HepG2 (cell line): Measurements from ENCODE around the gene SLC43A3. TPM values are rescaled to one million over a fixed set of nuclear protein-coding genes. Genes with fewer than 3 reads are reported as not detected.
A peak's percentile ranks its signal among the peaks of the same experiment; 100 is the strongest.

ENCODE experiments used
- FOXK2 ChIP-seq: fragments of 450-650 bp; IDR thresholded peaks from 2 replicates; pipeline ENCODE4 v1.6.1; 2016
- GATAD2A ChIP-seq: IDR thresholded peaks from 2 replicates; pipeline ENCODE4 v1.6.1; 2016
- HMG20B ChIP-seq: conservative IDR thresholded peaks from 2 replicates; pipeline ENCODE4 v1.6.1; 2016; ENCODE audit warnings: missing genetic modification reagents, missing compliant biosample characterization
- HNF4G ChIP-seq, 2 experiments: sonication (generic) in 1 of 2; formaldehyde crosslinking in 1 of 2; IDR thresholded peaks; 2 replicates each; pipeline versions ENCODE4 v1.4.0 to v1.6.1; 2011 to 2020; ENCODE audit warnings: borderline replicate concordance in 2 of 2, low read depth in 2 of 2, mild to moderate bottlenecking in 2 of 2, low read length in 1 of 2, missing genetic modification reagents in 1 of 2, moderate library complexity in 1 of 2
- MAZ ChIP-seq, 2 experiments: sonication (generic) in 1 of 2; formaldehyde crosslinking in 1 of 2; IDR thresholded peaks; 2 replicates each; pipeline versions ENCODE4 v1.5.0 to v1.6.1; 2012 to 2020; ENCODE audit warnings: low read depth in 2 of 2, mild to moderate bottlenecking in 2 of 2, borderline replicate concordance in 1 of 2, improper control_type of control experiment in 1 of 2, low read length in 1 of 2, missing genetic modification reagents in 1 of 2, moderate library complexity in 1 of 2
- NR2C2 ChIP-seq: sonication (generic); formaldehyde crosslinking; IDR thresholded peaks from 2 replicates; pipeline ENCODE4 v1.4.0; 2020; ENCODE audit warnings: missing genetic modification reagents, mild to moderate bottlenecking, moderate library complexity, borderline replicate concordance
- PAWR ChIP-seq: sonication (generic); formaldehyde crosslinking; IDR thresholded peaks from 2 replicates; pipeline ENCODE4 v1.4.0; 2020; ENCODE audit warnings: missing genetic modification reagents, mild to moderate bottlenecking, borderline replicate concordance
- PCBP2 ChIP-seq: fragments of 200-400 bp; formaldehyde crosslinking; optimal IDR thresholded peaks from 2 replicates; pipeline ENCODE3; 2018; ENCODE audit warnings: low read length, low read depth; ENCODE audit not compliant: poor library complexity, severe bottlenecking
- RFXAP ChIP-seq: sonication (generic); formaldehyde crosslinking; IDR thresholded peaks from 2 replicates; pipeline ENCODE4 v1.4.0; 2020; ENCODE audit warnings: missing genetic modification reagents, borderline replicate concordance
- SOX5 ChIP-seq: IDR thresholded peaks from 2 replicates; pipeline ENCODE4 v1.6.1; 2016; ENCODE audit warnings: borderline replicate concordance
- THAP11 ChIP-seq: IDR thresholded peaks from 2 replicates; pipeline ENCODE4 v1.6.1; 2016; ENCODE audit warnings: missing biosample characterization, missing genetic modification reagents
- WIZ ChIP-seq: sonication (generic); formaldehyde crosslinking; IDR thresholded peaks from 2 replicates; pipeline ENCODE4 v1.5.1; 2020; ENCODE audit warnings: mild to moderate bottlenecking, missing genetic modification reagents
- ZNF207 ChIP-seq: fragments of 450-650 bp; IDR thresholded peaks from 2 replicates; pipeline ENCODE4 v1.6.1; 2016; ENCODE audit warnings: antibody characterized with exemption, borderline replicate concordance
- ZNF337 ChIP-seq: sonication (generic); formaldehyde crosslinking; IDR thresholded peaks from 2 replicates; pipeline ENCODE4 v1.5.1; 2020; ENCODE audit warnings: missing genetic modification reagents, low read depth, mild to moderate bottlenecking, borderline replicate concordance
- ZNF629 ChIP-seq: sonication (generic); formaldehyde crosslinking; conservative IDR thresholded peaks from 2 replicates; pipeline ENCODE4 v1.5.0; 2020; ENCODE audit warnings: missing genetic modification reagents
- ZNF776 ChIP-seq: sonication (generic); formaldehyde crosslinking; IDR thresholded peaks from 2 replicates; pipeline ENCODE4 v1.4.0; 2020; ENCODE audit warnings: mild to moderate bottlenecking, missing genetic modification reagents
- ZNF816 ChIP-seq: sonication (generic); formaldehyde crosslinking; IDR thresholded peaks from 2 replicates; pipeline ENCODE4 v1.8.0; 2022; ENCODE audit warnings: missing genetic modification reagents, mild to moderate bottlenecking, borderline replicate concordance
- polyA plus RNA-seq, 8 experiments: library from polyadenylated mRNA; depleted of rRNA in 3 of 8; stranded (reverse) in 7 of 8; unstranded in 1 of 8; fragments of >200 nt; fragmentation: Illumina TruSeq in 4 of 8; extraction: Trizol in 4 of 8; gene quantifications; 2 replicates each; pipeline versions ENCODE4 v1.2.1 to v1.2.3, GENCODE V29; 2011 to 2016; ENCODE audit warnings: low read depth in 4 of 8, missing spikeins in 1 of 8, mixed read lengths in 1 of 8; ENCODE audit not compliant: insufficient read depth in 1 of 8
- total RNA-seq, 5 experiments: library from RNA; depleted of rRNA; stranded (reverse); fragments of >200 nt; fragmentation: Illumina TruSeq; extraction: Trizol; gene quantifications; 2 replicates each; pipeline ENCODE4 v1.2.3, GENCODE V29; 2016; ENCODE audit warnings: low read depth in 1 of 5
- TF ChIP-seq, protein P1 (sequence below), 2 experiments: sonication (generic) in 1 of 2; formaldehyde crosslinking in 1 of 2; IDR thresholded peaks; 2 replicates each; pipeline versions ENCODE4 v1.4.0 to v1.6.1; 2016 to 2020; ENCODE audit warnings: borderline replicate concordance in 1 of 2, low read depth in 1 of 2, mild to moderate bottlenecking in 1 of 2, missing genetic modification reagents in 1 of 2
- TF ChIP-seq, protein P2 (sequence below): sonication (generic); formaldehyde crosslinking; IDR thresholded peaks from 2 replicates; pipeline ENCODE4 v1.4.0; 2020; ENCODE audit warnings: missing genetic modification reagents, borderline replicate concordance

SLC43A3 gene
- total and polyA plus RNA-seq, 2 of the 13 experiments (the other 11 are each of a cell fraction or from before 2014, with no cell fraction given): 2.6 TPM; not detected in 1

DNA sequence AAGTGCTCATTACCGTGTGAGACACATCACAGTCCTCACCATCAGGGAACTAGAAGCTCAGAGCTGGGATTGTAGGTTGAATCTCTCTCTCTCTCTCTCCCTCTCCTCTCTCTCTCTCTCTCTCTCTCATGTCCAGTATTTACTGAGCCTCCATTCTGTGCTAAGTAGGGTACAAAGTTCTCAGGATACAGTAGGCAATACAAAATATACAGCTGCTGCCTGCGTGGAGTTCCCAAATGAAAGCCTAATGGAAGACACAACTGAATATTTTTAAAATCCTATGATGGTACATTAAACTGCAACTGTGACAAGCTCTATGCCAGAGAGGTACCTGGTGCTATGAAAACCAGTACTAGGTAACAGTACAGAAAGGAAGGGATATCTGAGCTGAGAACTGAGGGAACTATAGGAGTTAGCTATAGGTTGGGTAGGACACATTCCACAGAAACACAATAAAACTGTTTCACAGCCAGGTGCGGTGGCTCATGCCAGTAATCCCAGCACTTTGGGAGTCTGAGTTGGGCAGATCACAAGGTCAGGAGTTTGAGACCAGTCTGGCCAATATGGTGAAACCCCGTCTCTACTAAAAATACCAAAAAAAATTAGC lies 26.8 kb downstream of the SLC43A3 start (continued):
- peak; percentile 49; the same call in 1 of the 2 replicates for TF ChIP-seq ZNF629 (CRISPR knock-in tag)
- no peak for TF ChIP-seq ZNF337 (CRISPR knock-in tag)
- no peak for TF ChIP-seq NR2C2 (CRISPR knock-in tag)
- no peak for TF ChIP-seq ZNF816 (CRISPR knock-in tag)
- TF ChIP-seq MAZ (IDR thresholded peaks at IDR 0.05; ENCODE audit: borderline replicate concordance, low read depth, low read length): no peak
- no peak for TF ChIP-seq MAZ (CRISPR knock-in tag; IDR thresholded peaks at IDR 0.05; ENCODE audit: low read depth)
- TF ChIP-seq HNF4G (IDR thresholded peaks at IDR 0.05; ENCODE audit: borderline replicate concordance, low read depth, low read length): peak; percentile 89
- peak; percentile 22; the same call in 1 of the 2 replicates for TF ChIP-seq HNF4G (CRISPR knock-in tag; IDR thresholded peaks at IDR 0.05; ENCODE audit: borderline replicate concordance, low read depth)
- no peak for TF ChIP-seq PAWR (CRISPR knock-in tag)
- no peak for TF ChIP-seq ZNF776 (CRISPR knock-in tag)
- peak; percentile 41; the same call in 1 of the 2 replicates for TF ChIP-seq SOX5
- no peak for TF ChIP-seq FOXK2
- 0 out of 2 replicates have a peak, but pooled peaks have one; percentile 51 for TF ChIP-seq HMG20B (CRISPR knock-in tag)
- TF ChIP-seq THAP11 (CRISPR knock-in tag): peak; percentile 30; the same call in 1 of the 2 replicates
- TF ChIP-seq, protein P1, sequence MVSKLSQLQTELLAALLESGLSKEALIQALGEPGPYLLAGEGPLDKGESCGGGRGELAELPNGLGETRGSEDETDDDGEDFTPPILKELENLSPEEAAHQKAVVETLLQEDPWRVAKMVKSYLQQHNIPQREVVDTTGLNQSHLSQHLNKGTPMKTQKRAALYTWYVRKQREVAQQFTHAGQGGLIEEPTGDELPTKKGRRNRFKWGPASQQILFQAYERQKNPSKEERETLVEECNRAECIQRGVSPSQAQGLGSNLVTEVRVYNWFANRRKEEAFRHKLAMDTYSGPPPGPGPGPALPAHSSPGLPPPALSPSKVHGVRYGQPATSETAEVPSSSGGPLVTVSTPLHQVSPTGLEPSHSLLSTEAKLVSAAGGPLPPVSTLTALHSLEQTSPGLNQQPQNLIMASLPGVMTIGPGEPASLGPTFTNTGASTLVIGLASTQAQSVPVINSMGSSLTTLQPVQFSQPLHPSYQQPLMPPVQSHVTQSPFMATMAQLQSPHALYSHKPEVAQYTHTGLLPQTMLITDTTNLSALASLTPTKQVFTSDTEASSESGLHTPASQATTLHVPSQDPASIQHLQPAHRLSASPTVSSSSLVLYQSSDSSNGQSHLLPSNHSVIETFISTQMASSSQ (IDR thresholded peaks at IDR 0.05; ENCODE audit: low read depth): no peak
- TF ChIP-seq, protein P1 (CRISPR knock-in tag; IDR thresholded peaks at IDR 0.05; ENCODE audit: borderline replicate concordance): no peak
- TF ChIP-seq RFXAP (CRISPR knock-in tag): no peak
- no peak for TF ChIP-seq ZNF207
- TF ChIP-seq, protein P2, sequence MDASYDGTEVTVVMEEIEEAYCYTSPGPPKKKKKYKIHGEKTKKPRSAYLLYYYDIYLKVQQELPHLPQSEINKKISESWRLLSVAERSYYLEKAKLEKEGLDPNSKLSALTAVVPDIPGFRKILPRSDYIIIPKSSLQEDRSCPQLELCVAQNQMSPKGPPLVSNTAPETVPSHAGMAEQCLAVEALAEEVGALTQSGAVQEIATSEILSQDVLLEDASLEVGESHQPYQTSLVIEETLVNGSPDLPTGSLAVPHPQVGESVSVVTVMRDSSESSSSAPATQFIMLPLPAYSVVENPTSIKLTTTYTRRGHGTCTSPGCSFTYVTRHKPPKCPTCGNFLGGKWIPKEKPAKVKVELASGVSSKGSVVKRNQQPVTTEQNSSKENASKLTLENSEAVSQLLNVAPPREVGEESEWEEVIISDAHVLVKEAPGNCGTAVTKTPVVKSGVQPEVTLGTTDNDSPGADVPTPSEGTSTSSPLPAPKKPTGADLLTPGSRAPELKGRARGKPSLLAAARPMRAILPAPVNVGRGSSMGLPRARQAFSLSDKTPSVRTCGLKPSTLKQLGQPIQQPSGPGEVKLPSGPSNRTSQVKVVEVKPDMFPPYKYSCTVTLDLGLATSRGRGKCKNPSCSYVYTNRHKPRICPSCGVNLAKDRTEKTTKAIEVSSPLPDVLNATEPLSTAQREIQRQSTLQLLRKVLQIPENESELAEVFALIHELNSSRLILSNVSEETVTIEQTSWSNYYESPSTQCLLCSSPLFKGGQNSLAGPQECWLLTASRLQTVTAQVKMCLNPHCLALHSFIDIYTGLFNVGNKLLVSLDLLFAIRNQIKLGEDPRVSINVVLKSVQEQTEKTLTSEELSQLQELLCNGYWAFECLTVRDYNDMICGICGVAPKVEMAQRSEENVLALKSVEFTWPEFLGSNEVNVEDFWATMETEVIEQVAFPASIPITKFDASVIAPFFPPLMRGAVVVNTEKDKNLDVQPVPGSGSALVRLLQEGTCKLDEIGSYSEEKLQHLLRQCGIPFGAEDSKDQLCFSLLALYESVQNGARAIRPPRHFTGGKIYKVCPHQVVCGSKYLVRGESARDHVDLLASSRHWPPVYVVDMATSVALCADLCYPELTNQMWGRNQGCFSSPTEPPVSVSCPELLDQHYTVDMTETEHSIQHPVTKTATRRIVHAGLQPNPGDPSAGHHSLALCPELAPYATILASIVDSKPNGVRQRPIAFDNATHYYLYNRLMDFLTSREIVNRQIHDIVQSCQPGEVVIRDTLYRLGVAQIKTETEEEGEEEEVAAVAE (CRISPR knock-in tag): no peak
- TF ChIP-seq GATAD2A (CRISPR knock-in tag): peak; percentile 78
- TF ChIP-seq PCBP2: no peak
- peak; percentile 79; the same call in 1 of the 2 replicates for TF ChIP-seq WIZ (CRISPR knock-in tag)
